WTC11 (cell line): ENCODE data around the gene ZNF500. TPM values are rescaled to one million over a fixed set of nuclear protein-coding genes. Genes with fewer than 3 reads are reported as not detected.

Experiments used
- ATAC-seq: fragments of 200-7000 bp; cut with Tn5 transposase; 2 replicates; pipeline ENCODE4 v1.10.0; 2021; ENCODE audit warnings: mild to moderate bottlenecking, moderate library complexity
- CTCF ChIA-PET: fragments of 300-600 bp; sonication (Branson Sonifier 250); formaldehyde crosslinking; loops from one replicate; lab custom pipeline; 2021; ENCODE audit warnings: antibody characterized with exemption; lab: Charles Lee
- POLR2A ChIA-PET: fragments of 350-600 bp; sonication (Branson Sonifier 250); formaldehyde crosslinking; loops from one replicate; lab custom pipeline; 2021; ENCODE audit warnings: antibody characterized with exemption; lab: Charles Lee
- DNase-seq: peaks from one replicate; pipeline ENCODE4 v3.0.0; 2021; ENCODE audit warnings: low spot score
- H3K27ac Mint-ChIP-seq: 2 replicates; pipeline ENCODE4 v1.8.0; 2021; ENCODE audit warnings: mixed read lengths
- H3K27me3 Mint-ChIP-seq: 2 replicates; pipeline ENCODE4 v1.8.0; 2021; ENCODE audit warnings: low read depth, mild to moderate bottlenecking, moderate library complexity, mixed read lengths
- H3K36me3 Mint-ChIP-seq: 2 replicates; pipeline ENCODE4 v1.8.0; 2021; ENCODE audit warnings: mixed read lengths
- H3K4me1 Mint-ChIP-seq: 2 replicates; pipeline ENCODE4 v1.8.0; 2022; ENCODE audit warnings: mixed read lengths
- H3K4me3 Mint-ChIP-seq: 2 replicates; pipeline ENCODE4 v1.8.0; 2021; ENCODE audit warnings: mild to moderate bottlenecking, moderate library complexity, mixed read lengths
- H3K9me3 Mint-ChIP-seq: 2 replicates; pipeline ENCODE4 v1.8.0; 2021; ENCODE audit warnings: mixed read lengths
- CREB1 ChIP-seq: sonication (generic); formaldehyde crosslinking; IDR thresholded peaks from 2 replicates; pipeline ENCODE4 v1.8.0; 2023; ENCODE audit warnings: mild to moderate bottlenecking, missing genetic modification reagents
- CREM ChIP-seq: sonication (generic); formaldehyde crosslinking; IDR thresholded peaks from 2 replicates; pipeline ENCODE4 v1.8.1; 2022; ENCODE audit warnings: mild to moderate bottlenecking, missing genetic modification reagents, moderate library complexity
- GABPB1 ChIP-seq: sonication (generic); formaldehyde crosslinking; IDR thresholded peaks from 2 replicates; pipeline ENCODE4 v1.8.1; 2023; ENCODE audit warnings: mild to moderate bottlenecking, missing genetic modification reagents
- JAZF1 ChIP-seq: fragments of 250-450 bp; sonication (Bioruptor Pico); IDR thresholded peaks from 2 replicates; pipeline ENCODE4 v1.9.0; 2021; ENCODE audit warnings: moderate library complexity, mild to moderate bottlenecking, inconsistent platforms
- RORB ChIP-seq: fragments of 250-450 bp; sonication (Bioruptor Pico); IDR thresholded peaks from 2 replicates; pipeline ENCODE4 v1.9.0; 2021; ENCODE audit warnings: mild to moderate bottlenecking
- TCF7 ChIP-seq: sonication (generic); formaldehyde crosslinking; IDR thresholded peaks from 2 replicates; pipeline ENCODE4 v1.8.0; 2022; ENCODE audit warnings: mild to moderate bottlenecking, low read depth, missing genetic modification reagents, moderate library complexity
- ZNF232 ChIP-seq: sonication (generic); formaldehyde crosslinking; IDR thresholded peaks from 2 replicates; pipeline ENCODE4 v1.8.0; 2022; ENCODE audit warnings: mild to moderate bottlenecking, missing genetic modification reagents
- ZNF671 ChIP-seq: fragments of 250-450 bp; sonication (Bioruptor Pico); IDR thresholded peaks from 2 replicates; pipeline ENCODE4 v1.8.0; 2021; ENCODE audit warnings: mild to moderate bottlenecking
- total RNA-seq: library from RNA; stranded (reverse); gene quantifications from 3 replicates; pipeline ENCODE4 v1.2.3, GENCODE V29; 2021
- TF ChIP-seq, protein P1 (sequence below): sonication (generic); formaldehyde crosslinking; IDR thresholded peaks from 2 replicates; pipeline ENCODE4 v1.8.1; 2023; ENCODE audit warnings: mild to moderate bottlenecking, missing genetic modification reagents
- TF ChIP-seq, protein P2 (sequence below): sonication (generic); formaldehyde crosslinking; IDR thresholded peaks from 2 replicates; pipeline ENCODE4 v1.8.0; 2023; ENCODE audit warnings: mild to moderate bottlenecking, missing genetic modification reagents
- TF ChIP-seq, protein P3 (sequence below): sonication (generic); formaldehyde crosslinking; conservative IDR thresholded peaks from 2 replicates; pipeline ENCODE4 v1.8.1; 2022; ENCODE audit warnings: mild to moderate bottlenecking, missing genetic modification reagents
- TF ChIP-seq, protein P4 (sequence below): sonication (generic); formaldehyde crosslinking; IDR thresholded peaks from 2 replicates; pipeline ENCODE4 v1.8.0; 2023; ENCODE audit warnings: missing genetic modification reagents, mild to moderate bottlenecking, borderline replicate concordance
- TF ChIP-seq, protein P5 (sequence below): fragments of 250-450 bp; sonication (Bioruptor Pico); IDR thresholded peaks from 2 replicates; pipeline ENCODE4 v1.9.0; 2021; ENCODE audit warnings: mild to moderate bottlenecking
- TF ChIP-seq, protein P6 (sequence below): fragments of 250-450 bp; sonication (Bioruptor Pico); IDR thresholded peaks from 2 replicates; pipeline ENCODE4 v1.9.0; 2021; ENCODE audit warnings: moderate library complexity, mild to moderate bottlenecking, inconsistent platforms, borderline replicate concordance
- TF ChIP-seq, protein P7 (sequence below): fragments of 250-450 bp; sonication (Bioruptor Pico); conservative IDR thresholded peaks from 2 replicates; pipeline ENCODE4 v1.9.0; 2021; ENCODE audit warnings: mild to moderate bottlenecking
- TF ChIP-seq, protein P8 (sequence below): sonication (generic); formaldehyde crosslinking; IDR thresholded peaks from 2 replicates; pipeline ENCODE4 v1.8.1; 2022; ENCODE audit warnings: missing genetic modification reagents, borderline replicate concordance
- TF ChIP-seq, protein P9 (sequence below): sonication (generic); formaldehyde crosslinking; IDR thresholded peaks from 2 replicates; pipeline ENCODE4 v1.8.0; 2022; ENCODE audit warnings: mild to moderate bottlenecking, missing genetic modification reagents

The ZNF500 gene
- total RNA-seq, 1 experiment from 2014 or later: 19.9 TPM

DNA sequence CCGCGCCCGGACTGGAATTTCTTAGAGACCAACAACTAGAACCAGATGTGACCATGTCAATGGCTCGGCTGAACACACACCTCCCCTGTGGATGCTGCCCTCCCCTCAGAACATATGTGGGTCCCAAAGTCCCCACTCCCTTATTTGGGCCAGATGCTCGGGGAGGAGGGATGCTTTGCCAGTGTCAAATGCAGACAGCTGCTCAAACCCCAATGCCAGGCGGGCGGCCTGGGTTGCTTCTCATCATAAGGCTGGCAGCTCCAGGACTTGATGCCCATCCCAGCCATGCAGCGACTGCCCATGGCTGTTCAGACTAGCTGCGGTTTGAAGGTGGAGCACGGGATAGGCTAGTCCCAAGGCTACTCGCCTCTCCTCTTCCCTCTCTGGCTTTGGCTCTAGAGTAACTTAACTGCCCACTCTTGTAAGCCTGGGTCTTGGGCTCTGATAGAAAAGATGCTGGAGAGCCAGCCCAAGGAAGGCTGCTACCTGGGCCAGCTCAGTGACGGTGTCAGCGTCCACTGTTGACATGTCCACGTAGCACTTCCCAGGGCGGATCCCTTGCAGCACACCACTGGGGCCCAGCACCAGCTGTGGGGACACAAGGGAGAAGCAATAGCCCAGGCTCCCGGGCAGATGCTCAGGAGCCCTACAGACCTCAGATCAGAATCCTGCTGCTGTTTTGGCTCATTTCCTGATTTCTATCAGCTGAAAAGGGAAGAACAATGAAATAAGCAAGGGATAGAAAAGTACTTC lies 46.5 kb upstream of the ZNF500 start (continued):
- TF ChIP-seq, protein P1, sequence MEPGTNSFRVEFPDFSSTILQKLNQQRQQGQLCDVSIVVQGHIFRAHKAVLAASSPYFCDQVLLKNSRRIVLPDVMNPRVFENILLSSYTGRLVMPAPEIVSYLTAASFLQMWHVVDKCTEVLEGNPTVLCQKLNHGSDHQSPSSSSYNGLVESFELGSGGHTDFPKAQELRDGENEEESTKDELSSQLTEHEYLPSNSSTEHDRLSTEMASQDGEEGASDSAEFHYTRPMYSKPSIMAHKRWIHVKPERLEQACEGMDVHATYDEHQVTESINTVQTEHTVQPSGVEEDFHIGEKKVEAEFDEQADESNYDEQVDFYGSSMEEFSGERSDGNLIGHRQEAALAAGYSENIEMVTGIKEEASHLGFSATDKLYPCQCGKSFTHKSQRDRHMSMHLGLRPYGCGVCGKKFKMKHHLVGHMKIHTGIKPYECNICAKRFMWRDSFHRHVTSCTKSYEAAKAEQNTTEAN (CRISPR knock-in tag): no peak
- TF ChIP-seq CREM (no peak), ZNF671 (CRISPR knock-in tag) (no peak)
- TF ChIP-seq, protein P2, sequence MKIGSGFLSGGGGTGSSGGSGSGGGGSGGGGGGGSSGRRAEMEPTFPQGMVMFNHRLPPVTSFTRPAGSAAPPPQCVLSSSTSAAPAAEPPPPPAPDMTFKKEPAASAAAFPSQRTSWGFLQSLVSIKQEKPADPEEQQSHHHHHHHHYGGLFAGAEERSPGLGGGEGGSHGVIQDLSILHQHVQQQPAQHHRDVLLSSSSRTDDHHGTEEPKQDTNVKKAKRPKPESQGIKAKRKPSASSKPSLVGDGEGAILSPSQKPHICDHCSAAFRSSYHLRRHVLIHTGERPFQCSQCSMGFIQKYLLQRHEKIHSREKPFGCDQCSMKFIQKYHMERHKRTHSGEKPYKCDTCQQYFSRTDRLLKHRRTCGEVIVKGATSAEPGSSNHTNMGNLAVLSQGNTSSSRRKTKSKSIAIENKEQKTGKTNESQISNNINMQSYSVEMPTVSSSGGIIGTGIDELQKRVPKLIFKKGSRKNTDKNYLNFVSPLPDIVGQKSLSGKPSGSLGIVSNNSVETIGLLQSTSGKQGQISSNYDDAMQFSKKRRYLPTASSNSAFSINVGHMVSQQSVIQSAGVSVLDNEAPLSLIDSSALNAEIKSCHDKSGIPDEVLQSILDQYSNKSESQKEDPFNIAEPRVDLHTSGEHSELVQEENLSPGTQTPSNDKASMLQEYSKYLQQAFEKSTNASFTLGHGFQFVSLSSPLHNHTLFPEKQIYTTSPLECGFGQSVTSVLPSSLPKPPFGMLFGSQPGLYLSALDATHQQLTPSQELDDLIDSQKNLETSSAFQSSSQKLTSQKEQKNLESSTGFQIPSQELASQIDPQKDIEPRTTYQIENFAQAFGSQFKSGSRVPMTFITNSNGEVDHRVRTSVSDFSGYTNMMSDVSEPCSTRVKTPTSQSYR (CRISPR knock-in tag): no peak

DNA sequence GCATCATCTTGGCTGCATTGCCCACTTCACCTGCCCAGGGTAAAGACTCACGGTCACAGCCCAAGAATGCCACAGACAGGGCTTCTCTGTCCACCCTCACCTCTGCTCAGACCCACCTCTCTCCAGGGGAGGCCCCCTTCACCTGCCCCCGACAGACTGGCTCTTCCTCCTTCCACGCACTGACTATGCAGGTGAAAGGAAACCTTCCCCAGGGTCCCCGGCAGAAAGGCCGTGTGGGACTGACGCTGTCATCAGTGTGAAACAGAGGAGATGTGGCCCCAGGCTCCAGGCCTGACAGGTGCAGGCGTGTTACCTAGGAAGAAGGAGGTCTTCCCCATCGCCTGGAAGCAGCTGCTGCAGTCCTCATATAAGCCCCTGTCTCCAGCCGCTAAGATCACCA lies 44.8 kb upstream of the ZNF500 start:
- CTCF ChIA-PET: no interaction called here
- TF ChIP-seq, protein P3, sequence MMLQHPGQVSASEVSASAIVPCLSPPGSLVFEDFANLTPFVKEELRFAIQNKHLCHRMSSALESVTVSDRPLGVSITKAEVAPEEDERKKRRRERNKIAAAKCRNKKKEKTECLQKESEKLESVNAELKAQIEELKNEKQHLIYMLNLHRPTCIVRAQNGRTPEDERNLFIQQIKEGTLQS (CRISPR knock-in tag): no peak
- TF ChIP-seq, protein P4, sequence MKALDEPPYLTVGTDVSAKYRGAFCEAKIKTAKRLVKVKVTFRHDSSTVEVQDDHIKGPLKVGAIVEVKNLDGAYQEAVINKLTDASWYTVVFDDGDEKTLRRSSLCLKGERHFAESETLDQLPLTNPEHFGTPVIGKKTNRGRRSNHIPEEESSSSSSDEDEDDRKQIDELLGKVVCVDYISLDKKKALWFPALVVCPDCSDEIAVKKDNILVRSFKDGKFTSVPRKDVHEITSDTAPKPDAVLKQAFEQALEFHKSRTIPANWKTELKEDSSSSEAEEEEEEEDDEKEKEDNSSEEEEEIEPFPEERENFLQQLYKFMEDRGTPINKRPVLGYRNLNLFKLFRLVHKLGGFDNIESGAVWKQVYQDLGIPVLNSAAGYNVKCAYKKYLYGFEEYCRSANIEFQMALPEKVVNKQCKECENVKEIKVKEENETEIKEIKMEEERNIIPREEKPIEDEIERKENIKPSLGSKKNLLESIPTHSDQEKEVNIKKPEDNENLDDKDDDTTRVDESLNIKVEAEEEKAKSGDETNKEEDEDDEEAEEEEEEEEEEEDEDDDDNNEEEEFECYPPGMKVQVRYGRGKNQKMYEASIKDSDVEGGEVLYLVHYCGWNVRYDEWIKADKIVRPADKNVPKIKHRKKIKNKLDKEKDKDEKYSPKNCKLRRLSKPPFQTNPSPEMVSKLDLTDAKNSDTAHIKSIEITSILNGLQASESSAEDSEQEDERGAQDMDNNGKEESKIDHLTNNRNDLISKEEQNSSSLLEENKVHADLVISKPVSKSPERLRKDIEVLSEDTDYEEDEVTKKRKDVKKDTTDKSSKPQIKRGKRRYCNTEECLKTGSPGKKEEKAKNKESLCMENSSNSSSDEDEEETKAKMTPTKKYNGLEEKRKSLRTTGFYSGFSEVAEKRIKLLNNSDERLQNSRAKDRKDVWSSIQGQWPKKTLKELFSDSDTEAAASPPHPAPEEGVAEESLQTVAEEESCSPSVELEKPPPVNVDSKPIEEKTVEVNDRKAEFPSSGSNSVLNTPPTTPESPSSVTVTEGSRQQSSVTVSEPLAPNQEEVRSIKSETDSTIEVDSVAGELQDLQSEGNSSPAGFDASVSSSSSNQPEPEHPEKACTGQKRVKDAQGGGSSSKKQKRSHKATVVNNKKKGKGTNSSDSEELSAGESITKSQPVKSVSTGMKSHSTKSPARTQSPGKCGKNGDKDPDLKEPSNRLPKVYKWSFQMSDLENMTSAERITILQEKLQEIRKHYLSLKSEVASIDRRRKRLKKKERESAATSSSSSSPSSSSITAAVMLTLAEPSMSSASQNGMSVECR: no peak
- TF ChIP-seq, protein P5, sequence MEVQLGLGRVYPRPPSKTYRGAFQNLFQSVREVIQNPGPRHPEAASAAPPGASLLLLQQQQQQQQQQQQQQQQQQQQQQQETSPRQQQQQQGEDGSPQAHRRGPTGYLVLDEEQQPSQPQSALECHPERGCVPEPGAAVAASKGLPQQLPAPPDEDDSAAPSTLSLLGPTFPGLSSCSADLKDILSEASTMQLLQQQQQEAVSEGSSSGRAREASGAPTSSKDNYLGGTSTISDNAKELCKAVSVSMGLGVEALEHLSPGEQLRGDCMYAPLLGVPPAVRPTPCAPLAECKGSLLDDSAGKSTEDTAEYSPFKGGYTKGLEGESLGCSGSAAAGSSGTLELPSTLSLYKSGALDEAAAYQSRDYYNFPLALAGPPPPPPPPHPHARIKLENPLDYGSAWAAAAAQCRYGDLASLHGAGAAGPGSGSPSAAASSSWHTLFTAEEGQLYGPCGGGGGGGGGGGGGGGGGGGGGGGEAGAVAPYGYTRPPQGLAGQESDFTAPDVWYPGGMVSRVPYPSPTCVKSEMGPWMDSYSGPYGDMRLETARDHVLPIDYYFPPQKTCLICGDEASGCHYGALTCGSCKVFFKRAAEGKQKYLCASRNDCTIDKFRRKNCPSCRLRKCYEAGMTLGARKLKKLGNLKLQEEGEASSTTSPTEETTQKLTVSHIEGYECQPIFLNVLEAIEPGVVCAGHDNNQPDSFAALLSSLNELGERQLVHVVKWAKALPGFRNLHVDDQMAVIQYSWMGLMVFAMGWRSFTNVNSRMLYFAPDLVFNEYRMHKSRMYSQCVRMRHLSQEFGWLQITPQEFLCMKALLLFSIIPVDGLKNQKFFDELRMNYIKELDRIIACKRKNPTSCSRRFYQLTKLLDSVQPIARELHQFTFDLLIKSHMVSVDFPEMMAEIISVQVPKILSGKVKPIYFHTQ (CRISPR knock-in tag): no peak
- TF ChIP-seq JAZF1 (CRISPR knock-in tag): no peak
- no peak for TF ChIP-seq GABPB1 (CRISPR knock-in tag)
- TF ChIP-seq, protein P6, sequence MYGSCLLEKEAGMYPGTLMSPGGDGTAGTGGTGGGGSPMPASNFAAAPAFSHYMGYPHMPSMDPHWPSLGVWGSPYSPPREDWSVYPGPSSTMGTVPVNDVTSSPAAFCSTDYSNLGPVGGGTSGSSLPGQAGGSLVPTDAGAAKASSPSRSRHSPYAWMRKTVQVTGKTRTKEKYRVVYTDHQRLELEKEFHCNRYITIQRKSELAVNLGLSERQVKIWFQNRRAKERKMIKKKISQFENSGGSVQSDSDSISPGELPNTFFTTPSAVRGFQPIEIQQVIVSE (CRISPR knock-in tag): no peak
- TF ChIP-seq TCF7 (CRISPR knock-in tag): no peak
- TF ChIP-seq, protein P7, sequence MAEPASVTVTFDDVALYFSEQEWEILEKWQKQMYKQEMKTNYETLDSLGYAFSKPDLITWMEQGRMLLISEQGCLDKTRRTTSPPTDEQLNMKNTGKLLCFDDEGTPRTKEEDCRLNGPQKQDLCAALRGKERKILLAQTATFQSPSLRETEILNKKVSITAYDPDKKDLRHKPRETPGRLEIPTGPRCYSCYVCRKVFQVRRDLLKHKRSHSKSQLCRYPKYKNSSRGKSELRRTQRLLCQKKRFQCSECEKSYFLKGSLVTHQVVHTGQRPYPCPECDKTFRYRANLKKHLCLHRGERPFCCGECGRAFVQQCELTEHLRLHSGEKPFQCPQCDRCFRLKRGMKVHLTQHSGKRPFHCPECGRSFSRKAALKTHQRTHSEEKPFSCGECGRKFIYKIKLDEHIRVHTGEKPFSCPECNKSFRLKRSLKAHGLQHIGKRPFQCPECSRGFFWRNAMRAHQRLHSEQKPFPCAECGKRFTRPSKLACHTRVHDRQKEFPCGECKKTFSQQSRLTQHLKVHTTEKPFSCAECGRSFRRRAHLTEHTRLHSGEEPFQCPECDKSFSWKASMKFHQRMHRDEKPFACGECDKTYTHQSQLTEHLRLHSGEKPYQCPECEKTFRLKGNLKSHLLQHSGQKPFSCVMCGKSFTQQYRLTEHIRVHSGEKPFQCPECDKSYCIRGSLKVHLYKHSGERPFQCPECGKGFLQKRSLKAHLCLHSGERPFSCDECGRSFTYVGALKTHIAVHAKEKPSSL: no peak
- TF ChIP-seq, protein P8, sequence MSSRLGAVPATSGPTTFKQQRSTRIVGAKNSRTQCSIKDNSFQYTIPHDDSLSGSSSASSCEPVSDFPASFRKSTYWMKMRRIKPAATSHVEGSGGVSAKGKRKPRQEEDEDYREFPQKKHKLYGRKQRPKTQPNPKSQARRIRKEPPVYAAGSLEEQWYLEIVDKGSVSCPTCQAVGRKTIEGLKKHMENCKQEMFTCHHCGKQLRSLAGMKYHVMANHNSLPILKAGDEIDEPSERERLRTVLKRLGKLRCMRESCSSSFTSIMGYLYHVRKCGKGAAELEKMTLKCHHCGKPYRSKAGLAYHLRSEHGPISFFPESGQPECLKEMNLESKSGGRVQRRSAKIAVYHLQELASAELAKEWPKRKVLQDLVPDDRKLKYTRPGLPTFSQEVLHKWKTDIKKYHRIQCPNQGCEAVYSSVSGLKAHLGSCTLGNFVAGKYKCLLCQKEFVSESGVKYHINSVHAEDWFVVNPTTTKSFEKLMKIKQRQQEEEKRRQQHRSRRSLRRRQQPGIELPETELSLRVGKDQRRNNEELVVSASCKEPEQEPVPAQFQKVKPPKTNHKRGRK (CRISPR knock-in tag): no peak
- TF ChIP-seq, protein P9, sequence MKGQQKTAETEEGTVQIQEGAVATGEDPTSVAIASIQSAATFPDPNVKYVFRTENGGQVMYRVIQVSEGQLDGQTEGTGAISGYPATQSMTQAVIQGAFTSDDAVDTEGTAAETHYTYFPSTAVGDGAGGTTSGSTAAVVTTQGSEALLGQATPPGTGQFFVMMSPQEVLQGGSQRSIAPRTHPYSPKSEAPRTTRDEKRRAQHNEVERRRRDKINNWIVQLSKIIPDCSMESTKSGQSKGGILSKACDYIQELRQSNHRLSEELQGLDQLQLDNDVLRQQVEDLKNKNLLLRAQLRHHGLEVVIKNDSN (CRISPR knock-in tag): no peak
- TF ChIP-seq RORB (CRISPR knock-in tag): no peak
- no peak for TF ChIP-seq CREB1
- no peak for TF ChIP-seq ZNF232 (CRISPR knock-in tag)

More for the DNA sequence above, 44.8 kb upstream of the ZNF500 start:
- H3K27ac Mint-ChIP-seq: peak overlapping the region; percentile 83; the same call in 1 of the 2 replicates
- H3K27me3 Mint-ChIP-seq: no peaks in the 10 kb centered on the region
- ATAC-seq: no peak
- H3K36me3 Mint-ChIP-seq: peaks cover 63% of the 10 kb centered on the region
- H3K4me1 Mint-ChIP-seq: no peaks in the 10 kb centered on the region
- H3K9me3 Mint-ChIP-seq: no peaks in the 10 kb centered on the region
- POLR2A ChIA-PET: interaction anchor here (0.8 kb wide), 1 partner anchor 9 kb away, joined by 3 read pairs; no protein-coding TSS in a partner anchor
- DNase-seq: no peak
- no peak overlapping the region for H3K4me3 Mint-ChIP-seq
